Activated effector memory CD4-positive, alpha-beta T cell treated with Interleukin-2 at 50 U/mL for 16 hours (primary cell): ENCODE results near the gene PTPRD.

Experiments
- DNase-seq: peaks from one replicate; pipeline ENCODE4 v3.0.0-alpha.2; 2020

PTPRD gene

GRCh38 chr9:8265281-8265680 lies 2347.5 kb downstream of the PTPRD start:
- no peak for DNase-seq
